GM06990 (cell line): ENCODE measurements around the gene CUX1.

Experiments
- DNase-seq: peaks from one replicate; pipeline ENCODE4 v3.0.0-alpha.2; 2011; ENCODE audit not compliant: insufficient read length; ENCODE audit errors: extremely low read depth
- H3K27me3 ChIP-seq: replicated peaks from 2 replicates; pipeline ENCODE4 v1.6.0; 2011; ENCODE audit warnings: low read length; ENCODE audit not compliant: control insufficient read depth, insufficient read depth
- H3K36me3 ChIP-seq: 2 replicates; pipeline ENCODE4 v1.5.1; 2011; ENCODE audit warnings: low read length; ENCODE audit not compliant: control insufficient read depth, insufficient read depth
- H3K4me3 ChIP-seq: replicated peaks from 2 replicates; pipeline ENCODE4 v1.5.1; 2011; ENCODE audit warnings: low read depth, mild to moderate bottlenecking, control low read depth, low read length
- CTCF ChIP-seq: IDR thresholded peaks from 2 replicates; pipeline ENCODE4 v1.5.1; 2011; ENCODE audit warnings: low read length, control low read depth, mild to moderate bottlenecking, inconsistent platforms; ENCODE audit not compliant: insufficient read depth, poor library complexity, severe bottlenecking

Gene CUX1

GRCh38 chr7:101854084-101854865, 36.8 kb downstream of the CUX1 start:
- no peak for TF ChIP-seq CTCF
- Histone ChIP-seq H3K36me3 (no peaks in the 10 kb centered on the region), H3K27me3 (no peaks in the 10 kb centered on the region), H3K4me3 (no peak overlapping the region)
- no peak for DNase-seq

GRCh38 chr7:101856473-101857357, 39.3 kb downstream of the CUX1 start:
- Histone ChIP-seq H3K27me3 (no peaks in the 10 kb centered on the region), H3K4me3 (peak overlapping the region; percentile 39), H3K36me3 (no peaks in the 10 kb centered on the region)
- DNase-seq, result peak; percentile 94
- TF ChIP-seq CTCF, result peak; percentile 38

GRCh38 chr7:101857358-101857811, 40.0 kb downstream of the CUX1 start:
- no peak for DNase-seq
- no peak for TF ChIP-seq CTCF
- Histone ChIP-seq H3K27me3 (no peaks in the 10 kb centered on the region), H3K36me3 (no peaks in the 10 kb centered on the region), H3K4me3 (peak overlapping the region; percentile 39)

GRCh38 chr7:101858437-101859385, 41.3 kb downstream of the CUX1 start:
- H3K27me3 ChIP-seq, result no peaks in the 10 kb centered on the region
- no peak for TF ChIP-seq CTCF
- no peak for DNase-seq
- H3K4me3 ChIP-seq, result no peak overlapping the region
- H3K36me3 ChIP-seq, result no peaks in the 10 kb centered on the region

GRCh38 chr7:101859411-101860106, 42.1 kb downstream of the CUX1 start:
- TF ChIP-seq CTCF, result no peak
- Histone ChIP-seq H3K27me3 (no peaks in the 10 kb centered on the region), H3K4me3 (no peak overlapping the region), H3K36me3 (no peaks in the 10 kb centered on the region)
- no peak for DNase-seq
